ENCODE data around the gene C19orf81. TPM values are rescaled to one million over a fixed set of nuclear protein-coding genes. Genes with fewer than 3 reads are reported as not detected.

Gene C19orf81
- total and polyA plus RNA-seq, 12 donors, result 0.61 to 7.2 (median 3.4) TPM; not detected in 2

DNA sequence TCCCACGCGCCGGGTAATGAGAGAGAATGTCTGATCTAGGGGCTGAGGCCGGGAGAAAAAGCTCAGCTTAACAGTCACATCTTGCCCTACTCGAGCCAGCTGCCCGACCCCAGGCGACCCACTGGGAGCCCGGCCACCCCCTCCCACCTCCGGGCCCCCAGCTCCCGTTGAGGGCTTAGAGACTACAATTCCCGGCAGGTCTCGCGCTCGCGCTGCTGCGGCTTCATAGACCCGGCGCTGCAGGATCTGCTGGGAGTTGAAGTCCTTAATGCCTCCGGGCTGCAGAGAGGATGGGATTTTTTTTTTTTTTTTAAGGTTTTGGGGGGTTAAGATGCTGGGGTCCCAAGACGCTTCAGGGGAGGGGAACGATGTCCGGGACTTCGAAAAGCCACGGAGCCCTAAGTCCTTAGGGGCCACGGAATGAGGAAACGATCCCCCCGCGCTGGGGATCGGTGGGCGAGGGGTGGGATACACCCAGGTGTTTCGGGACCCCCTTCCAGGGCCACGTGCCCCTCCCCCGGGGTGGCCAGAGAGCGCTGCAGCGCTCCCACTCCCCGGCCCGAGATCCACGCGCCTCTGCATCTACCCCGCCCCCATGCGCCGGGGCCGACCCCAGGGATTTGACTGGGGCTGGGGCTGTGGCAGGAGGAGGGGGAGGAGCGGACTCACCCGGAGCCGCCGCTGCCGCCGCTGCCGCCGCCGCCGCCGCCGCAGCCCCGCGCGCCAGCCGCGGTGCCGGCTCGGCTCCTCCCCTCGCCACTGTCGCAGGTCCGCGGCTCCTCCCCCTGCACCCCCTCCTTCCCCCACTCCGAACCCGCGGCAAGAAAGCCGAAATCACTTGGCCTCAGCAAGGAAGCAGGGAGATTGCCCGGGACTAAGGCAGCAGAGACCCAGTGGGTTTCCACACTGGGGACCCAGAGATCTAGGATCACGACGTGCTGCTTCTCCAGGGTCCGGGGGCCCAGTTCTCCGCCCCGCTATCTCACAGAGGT is 9.8 kb upstream of the C19orf81 start, which contains the start of gene SYT3:
SYT3 (minus strand) TSS at position 761 of the 992 bp plus-strand sequence. CDS start 2,470 bp downstream, outside the sequence.
- Histone ChIP-seq H3K36me3 (no peaks in the 10 kb centered on the region), H3K4me1 (peaks cover 0 to 8% (median 4%) of the 10 kb centered on the region in 9 donors), H3K27ac (no peak within 1 kb of the TSS), H3K9me3 (peaks cover 0 to 13% (median 5%) of the 10 kb centered on the region in 11 donors), H3K27me3 (peaks cover 0 to 77% (median 64%) of the 10 kb centered on the region in 7 donors), H3K4me3 (peak within 1 kb of the TSS; percentile 32 to 61 (median 52))
- DNase-seq, result peak; percentile 28 to 50
- ATAC-seq, result peak; percentile 81 to 90 (median 84)
- WGBS, 2 donors, result 3% methylated on average over 59 to 69 of the region's 76 CpGs
- TF ChIP-seq, protein P1, sequence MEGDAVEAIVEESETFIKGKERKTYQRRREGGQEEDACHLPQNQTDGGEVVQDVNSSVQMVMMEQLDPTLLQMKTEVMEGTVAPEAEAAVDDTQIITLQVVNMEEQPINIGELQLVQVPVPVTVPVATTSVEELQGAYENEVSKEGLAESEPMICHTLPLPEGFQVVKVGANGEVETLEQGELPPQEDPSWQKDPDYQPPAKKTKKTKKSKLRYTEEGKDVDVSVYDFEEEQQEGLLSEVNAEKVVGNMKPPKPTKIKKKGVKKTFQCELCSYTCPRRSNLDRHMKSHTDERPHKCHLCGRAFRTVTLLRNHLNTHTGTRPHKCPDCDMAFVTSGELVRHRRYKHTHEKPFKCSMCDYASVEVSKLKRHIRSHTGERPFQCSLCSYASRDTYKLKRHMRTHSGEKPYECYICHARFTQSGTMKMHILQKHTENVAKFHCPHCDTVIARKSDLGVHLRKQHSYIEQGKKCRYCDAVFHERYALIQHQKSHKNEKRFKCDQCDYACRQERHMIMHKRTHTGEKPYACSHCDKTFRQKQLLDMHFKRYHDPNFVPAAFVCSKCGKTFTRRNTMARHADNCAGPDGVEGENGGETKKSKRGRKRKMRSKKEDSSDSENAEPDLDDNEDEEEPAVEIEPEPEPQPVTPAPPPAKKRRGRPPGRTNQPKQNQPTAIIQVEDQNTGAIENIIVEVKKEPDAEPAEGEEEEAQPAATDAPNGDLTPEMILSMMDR (IDR thresholded peaks at IDR 0.05), result no peak
- intact Hi-C loops (cut with DNase I), result no loop called here

DNA sequence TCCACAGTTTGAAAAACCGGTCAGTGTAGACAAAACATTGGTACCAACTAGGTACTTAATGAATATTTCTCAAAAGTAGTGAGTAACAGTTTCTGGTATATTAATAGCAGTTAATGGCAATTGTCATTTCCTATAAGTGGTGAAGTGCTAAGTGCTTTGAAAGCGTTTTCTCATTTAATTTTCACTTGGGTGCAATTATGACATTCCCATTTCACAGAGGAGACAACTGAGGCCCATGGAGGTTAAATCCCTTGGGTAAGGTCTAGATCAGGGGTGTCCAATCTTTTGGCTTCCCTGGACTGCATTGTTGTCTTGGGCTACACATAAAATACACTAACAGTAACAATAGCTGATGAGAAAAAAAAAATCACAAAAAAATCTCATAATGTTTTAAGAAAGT is 8.9 kb upstream of the C19orf81 start:
- TF ChIP-seq, protein P1 (IDR thresholded peaks at IDR 0.05), result no peak
- Histone ChIP-seq H3K4me3 (no peak overlapping the region), H3K4me1 (peaks cover 0 to 8% (median 4%) of the 10 kb centered on the region in 9 donors), H3K27me3 (peaks cover 0 to 75% (median 70%) of the 10 kb centered on the region in 7 donors), H3K9me3 (peaks cover 0 to 4% (median 0%) of the 10 kb centered on the region in 11 donors), H3K36me3 (no peaks in the 10 kb centered on the region), H3K27ac (no peak overlapping the region)
- intact Hi-C loops (cut with DNase I), result no loop called here
- ATAC-seq (no peak), DNase-seq (no peak)
- WGBS, 2 donors, result 55 to 67% methylated on average over 2 of the region's 2 CpGs

DNA sequence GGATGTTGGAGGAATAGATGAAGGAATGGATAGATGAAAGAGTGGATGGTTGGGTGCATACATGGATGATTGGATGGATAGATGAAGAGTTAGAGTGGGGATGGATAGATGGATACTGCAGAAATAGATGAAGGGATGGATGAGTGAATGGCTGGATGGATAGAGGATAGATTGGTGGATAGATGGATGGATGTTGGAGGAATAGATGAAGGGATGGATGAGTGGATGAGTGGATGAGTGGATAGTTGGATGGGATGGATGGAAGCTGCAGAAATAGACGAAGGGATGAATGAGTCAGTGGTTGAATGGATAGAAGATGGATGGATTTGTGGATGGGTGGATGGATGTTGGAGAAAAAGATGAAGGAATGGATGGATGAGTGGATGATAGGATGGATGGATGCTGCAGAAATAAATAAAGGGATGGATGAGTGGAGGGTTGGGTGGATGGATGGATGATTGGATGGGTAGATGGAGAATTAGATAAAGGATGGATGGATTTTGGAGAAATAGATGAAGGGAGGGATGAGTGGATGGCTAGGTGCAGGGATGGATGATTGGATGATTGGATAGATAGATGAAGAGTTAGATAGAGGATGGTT is 4.8 kb upstream of the C19orf81 start:
- peaks cover 0 to 69% (median 64%) of the 10 kb centered on the region in 7 donors for H3K27me3 ChIP-seq
- ATAC-seq, result no peak
- H3K4me3 ChIP-seq, result no peak overlapping the region
- TF ChIP-seq, protein P1 (IDR thresholded peaks at IDR 0.05), result no peak
- DNase-seq, result no peak
- WGBS, 2 donors, result 44 to 65% methylated on average over 1 of the region's 1 CpG
- H3K27ac ChIP-seq, result no peak overlapping the region
- H3K9me3 ChIP-seq, result no peaks in the 10 kb centered on the region
- H3K4me1 ChIP-seq, result peaks cover 0 to 2% (median 0%) of the 10 kb centered on the region in 9 donors
- intact Hi-C loops (cut with DNase I), result no loop called here
- no peaks in the 10 kb centered on the region for H3K36me3 ChIP-seq

DNA sequence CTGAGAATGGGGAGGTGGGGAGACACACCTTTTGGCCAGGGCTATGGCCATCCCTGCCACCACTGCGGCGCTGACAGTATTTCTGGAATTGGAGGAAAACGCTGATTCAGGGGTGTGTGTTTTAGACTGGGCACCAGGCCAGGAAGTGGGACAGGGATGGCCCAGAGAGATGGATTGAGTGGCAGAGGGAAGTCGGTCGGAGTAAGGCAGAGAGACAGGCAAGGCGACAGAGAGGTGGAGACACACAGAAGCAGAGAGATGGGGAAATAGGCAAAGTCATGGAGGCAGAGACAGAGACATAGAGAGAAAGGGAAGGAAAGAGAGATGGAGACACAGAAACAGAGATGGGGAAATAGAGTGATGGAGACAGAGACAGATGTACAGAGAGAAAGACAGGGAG is 4.1 kb upstream of the C19orf81 start:
- Histone ChIP-seq H3K27ac (no peak overlapping the region), H3K27me3 (peaks cover 0 to 66% (median 59%) of the 10 kb centered on the region in 7 donors), H3K9me3 (no peaks in the 10 kb centered on the region), H3K4me1 (no peaks in the 10 kb centered on the region), H3K4me3 (no peak overlapping the region), H3K36me3 (no peaks in the 10 kb centered on the region)
- WGBS, 2 donors, result 63 to 66% methylated on average over 6 of the region's 6 CpGs
- ATAC-seq, result no peak
- intact Hi-C loops (cut with DNase I), result no loop called here
- TF ChIP-seq, protein P1 (IDR thresholded peaks at IDR 0.05), result no peak
- DNase-seq, result no peak
